ENCODE data around the gene ZDHHC9.

DNA sequence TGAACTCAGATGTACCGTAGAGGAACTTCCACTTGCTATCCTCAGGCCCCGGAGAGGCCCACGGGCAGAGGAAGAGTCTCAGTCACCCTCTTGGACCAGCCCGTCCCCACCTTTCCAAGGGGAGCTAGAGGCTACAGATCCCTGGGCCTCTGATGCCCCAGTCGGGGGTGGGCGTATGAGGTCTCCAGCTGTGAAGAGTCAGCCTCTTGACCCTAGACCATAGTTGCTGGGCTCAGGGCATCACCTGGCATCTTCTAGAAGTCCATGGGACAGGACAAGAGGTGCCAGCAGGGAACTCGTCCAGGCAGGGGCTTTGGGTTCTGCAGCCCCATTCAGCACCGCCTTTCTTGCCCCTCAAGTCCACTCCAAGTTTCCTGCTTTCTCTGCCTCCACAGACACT is 52.4 kb downstream of the ZDHHC9 start:
- TF ChIP-seq CTCF (IDR thresholded peaks at IDR 0.05; ENCODE audit: insufficient read depth, low read length, poor library complexity, severe bottlenecking) (no peak), EZH2phosphoT487 (conservative IDR thresholded peaks at IDR 0.05; ENCODE audit: low read length) (no peak)
